ENCODE data around the gene CCDC93.

CCDC93 gene

DNA sequence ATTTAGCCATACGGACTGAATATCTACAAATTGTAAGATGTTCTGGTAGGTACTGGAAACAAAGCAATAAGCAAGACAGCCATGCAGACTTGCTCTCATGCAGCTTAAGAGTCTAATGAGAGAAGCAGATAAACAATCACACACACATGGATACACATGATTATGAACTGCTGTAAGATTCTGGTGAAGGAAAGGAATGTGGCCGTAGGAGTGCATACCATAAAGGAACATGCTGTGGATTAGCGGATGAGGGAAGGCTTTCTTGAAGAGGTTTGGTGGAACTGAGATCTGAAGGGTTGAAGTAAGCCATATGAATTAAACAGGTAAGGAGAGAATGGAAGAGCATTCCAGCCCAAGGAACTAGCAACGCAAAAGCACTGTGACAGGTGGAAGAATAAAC, 13.8 kb downstream of the CCDC93 start:
- TF ChIP-seq, protein P1, sequence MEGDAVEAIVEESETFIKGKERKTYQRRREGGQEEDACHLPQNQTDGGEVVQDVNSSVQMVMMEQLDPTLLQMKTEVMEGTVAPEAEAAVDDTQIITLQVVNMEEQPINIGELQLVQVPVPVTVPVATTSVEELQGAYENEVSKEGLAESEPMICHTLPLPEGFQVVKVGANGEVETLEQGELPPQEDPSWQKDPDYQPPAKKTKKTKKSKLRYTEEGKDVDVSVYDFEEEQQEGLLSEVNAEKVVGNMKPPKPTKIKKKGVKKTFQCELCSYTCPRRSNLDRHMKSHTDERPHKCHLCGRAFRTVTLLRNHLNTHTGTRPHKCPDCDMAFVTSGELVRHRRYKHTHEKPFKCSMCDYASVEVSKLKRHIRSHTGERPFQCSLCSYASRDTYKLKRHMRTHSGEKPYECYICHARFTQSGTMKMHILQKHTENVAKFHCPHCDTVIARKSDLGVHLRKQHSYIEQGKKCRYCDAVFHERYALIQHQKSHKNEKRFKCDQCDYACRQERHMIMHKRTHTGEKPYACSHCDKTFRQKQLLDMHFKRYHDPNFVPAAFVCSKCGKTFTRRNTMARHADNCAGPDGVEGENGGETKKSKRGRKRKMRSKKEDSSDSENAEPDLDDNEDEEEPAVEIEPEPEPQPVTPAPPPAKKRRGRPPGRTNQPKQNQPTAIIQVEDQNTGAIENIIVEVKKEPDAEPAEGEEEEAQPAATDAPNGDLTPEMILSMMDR (IDR thresholded peaks at IDR 0.05; ENCODE audit: borderline replicate concordance, control extremely low read depth, extremely low read depth, insufficient read depth, missing control alignments), result no peak
- in situ Hi-C loops (cut with MboI; ENCODE audit: low sequenced_read_pairs, unreplicated experiment), result no loop called here
- no peak for DNase-seq (ENCODE audit: low spot score)

DNA sequence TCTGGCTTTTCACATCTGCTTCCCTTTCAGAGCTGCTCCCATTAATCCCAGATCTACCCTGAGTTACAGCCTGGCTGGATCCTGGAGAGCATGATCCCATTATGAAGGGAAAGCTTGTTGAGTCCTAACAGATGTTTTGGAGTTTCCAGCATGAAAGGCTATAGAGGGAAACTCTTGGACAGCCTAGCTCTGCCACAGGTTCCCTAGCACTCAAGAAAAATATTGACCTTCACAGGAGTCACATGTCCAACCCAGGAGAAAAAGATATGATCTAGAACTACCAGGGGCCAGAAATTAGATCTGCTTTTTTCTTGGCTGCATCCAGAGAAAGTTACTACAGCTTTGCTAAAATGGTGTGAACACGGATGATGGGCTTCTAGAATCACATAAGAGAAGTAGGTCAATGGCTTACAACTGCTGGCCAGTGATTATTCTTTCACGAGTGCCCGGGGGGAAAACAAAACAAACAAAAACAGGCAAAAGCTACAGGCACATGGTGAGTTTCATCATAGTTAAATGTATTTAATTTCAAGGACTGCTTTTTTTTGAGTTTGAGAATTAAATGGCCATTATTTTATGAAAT, 15.9 kb downstream of the CCDC93 start:
- in situ Hi-C loops (cut with MboI; ENCODE audit: low sequenced_read_pairs, unreplicated experiment), result loop anchor here (10.0 kb wide), 1 partner anchor 173 kb away; no protein-coding TSS in a partner anchor
- TF ChIP-seq, protein P1 (IDR thresholded peaks at IDR 0.05; ENCODE audit: borderline replicate concordance, control extremely low read depth, extremely low read depth, insufficient read depth, missing control alignments), result no peak
- no peak for DNase-seq (ENCODE audit: low spot score)

DNA sequence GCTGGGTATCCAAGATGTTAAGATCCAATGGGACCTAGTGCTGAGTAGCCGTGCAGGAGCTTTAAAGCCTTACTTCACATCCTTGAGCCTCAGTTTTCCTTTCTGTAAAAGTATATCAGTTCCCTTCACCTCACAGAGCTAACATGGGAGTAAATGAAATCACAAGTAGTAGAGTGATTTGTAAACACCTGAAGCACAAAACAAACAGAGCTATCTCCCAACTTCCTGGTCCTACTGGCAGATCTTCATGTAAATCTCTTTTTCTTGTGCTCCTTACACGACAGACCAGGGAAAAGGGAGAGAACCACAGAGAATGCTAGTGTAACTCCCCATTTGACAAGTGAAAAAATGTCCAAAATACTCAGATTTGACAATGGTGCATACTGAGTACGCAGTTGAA, 17.3 kb downstream of the CCDC93 start:
- in situ Hi-C loops (cut with MboI; ENCODE audit: low sequenced_read_pairs, unreplicated experiment), result loop anchor here (10.0 kb wide), 1 partner anchor 172 kb away; no protein-coding TSS in a partner anchor
- TF ChIP-seq, protein P1 (IDR thresholded peaks at IDR 0.05; ENCODE audit: borderline replicate concordance, control extremely low read depth, extremely low read depth, insufficient read depth, missing control alignments), result no peak
- no peak for DNase-seq (ENCODE audit: low spot score)

DNA sequence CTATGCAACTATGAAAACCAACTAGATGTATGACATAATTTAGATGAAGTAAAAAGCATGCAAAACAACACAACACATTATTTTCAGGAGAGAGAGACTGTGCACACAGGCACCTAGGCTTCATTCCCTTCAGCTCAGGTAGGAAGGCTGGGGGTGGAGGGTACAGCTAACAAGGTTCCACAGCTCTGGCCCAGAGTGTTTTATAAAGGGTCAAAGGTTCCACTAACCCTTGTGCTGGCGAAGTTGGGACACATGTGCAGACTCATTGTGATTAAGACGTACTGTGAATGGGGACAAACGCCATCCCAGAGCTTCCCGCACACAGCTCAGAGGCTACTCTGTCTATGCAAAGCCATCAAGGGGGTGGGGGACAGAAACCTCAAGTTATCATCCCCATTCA, 19.1 kb downstream of the CCDC93 start:
- TF ChIP-seq, protein P1 (IDR thresholded peaks at IDR 0.05; ENCODE audit: borderline replicate concordance, control extremely low read depth, extremely low read depth, insufficient read depth, missing control alignments), result no peak
- no peak for DNase-seq (ENCODE audit: low spot score)
- in situ Hi-C loops (cut with MboI; ENCODE audit: low sequenced_read_pairs, unreplicated experiment), result loop anchor here (10.0 kb wide), 1 partner anchor 170 kb away; no protein-coding TSS in a partner anchor

DNA sequence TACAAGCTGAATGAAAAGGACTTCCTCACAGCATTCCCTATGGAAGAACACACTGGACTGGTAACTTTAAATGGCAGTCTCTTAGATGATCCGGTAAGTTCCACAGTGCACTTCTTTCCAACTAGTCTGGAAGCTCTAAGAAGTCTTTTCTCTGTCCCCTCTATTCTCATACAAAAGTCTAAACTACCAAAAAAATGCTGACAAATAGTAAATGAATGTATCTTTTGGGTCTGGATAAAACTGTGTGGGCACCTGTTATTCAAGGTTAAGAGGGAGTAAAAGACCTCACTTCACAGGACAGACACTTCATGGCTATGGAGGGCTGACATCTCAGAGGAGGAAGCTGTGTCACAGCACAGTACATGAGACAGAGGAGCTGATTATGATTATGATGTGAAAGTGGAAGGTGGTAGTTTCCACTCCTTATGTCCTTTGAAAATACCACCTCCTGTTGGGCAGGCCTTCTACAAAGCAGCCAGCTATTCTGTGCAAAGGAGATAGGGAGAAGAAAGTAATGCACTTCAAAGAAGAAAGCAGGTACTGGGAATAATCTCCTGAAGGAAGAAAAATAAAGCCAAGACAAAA, 23.9 kb downstream of the CCDC93 start:
- in situ Hi-C loops (cut with MboI; ENCODE audit: low sequenced_read_pairs, unreplicated experiment), result loop anchor here (10.0 kb wide), 1 partner anchor 165 kb away; no protein-coding TSS in a partner anchor
- TF ChIP-seq, protein P1 (IDR thresholded peaks at IDR 0.05; ENCODE audit: borderline replicate concordance, control extremely low read depth, extremely low read depth, insufficient read depth, missing control alignments), result no peak
- no peak for DNase-seq (ENCODE audit: low spot score)

DNA sequence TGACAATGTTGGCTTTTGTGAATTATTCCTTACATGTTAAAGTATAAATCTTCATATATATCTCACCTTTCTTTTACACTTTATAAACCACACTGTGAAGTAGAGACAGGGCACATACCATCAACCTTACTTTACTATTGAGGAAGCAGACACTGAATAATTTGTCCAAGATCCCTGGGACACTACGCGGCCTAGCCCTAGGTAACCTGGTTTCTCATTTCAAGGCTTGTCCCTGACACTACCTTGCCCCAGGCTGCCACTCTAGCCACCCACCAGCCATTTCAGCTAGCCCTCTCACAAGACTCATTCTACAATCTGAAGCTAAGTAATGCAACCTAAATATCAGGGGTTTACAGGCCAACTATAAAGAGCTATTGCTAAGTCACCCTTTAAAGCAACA, 26.7 kb downstream of the CCDC93 start:
- DNase-seq (ENCODE audit: low spot score), result no peak
- in situ Hi-C loops (cut with MboI; ENCODE audit: low sequenced_read_pairs, unreplicated experiment), result no loop called here
- TF ChIP-seq, protein P1 (IDR thresholded peaks at IDR 0.05; ENCODE audit: borderline replicate concordance, control extremely low read depth, extremely low read depth, insufficient read depth, missing control alignments), result no peak
